Measurements from ENCODE around the gene CCNDBP1.

DNA sequence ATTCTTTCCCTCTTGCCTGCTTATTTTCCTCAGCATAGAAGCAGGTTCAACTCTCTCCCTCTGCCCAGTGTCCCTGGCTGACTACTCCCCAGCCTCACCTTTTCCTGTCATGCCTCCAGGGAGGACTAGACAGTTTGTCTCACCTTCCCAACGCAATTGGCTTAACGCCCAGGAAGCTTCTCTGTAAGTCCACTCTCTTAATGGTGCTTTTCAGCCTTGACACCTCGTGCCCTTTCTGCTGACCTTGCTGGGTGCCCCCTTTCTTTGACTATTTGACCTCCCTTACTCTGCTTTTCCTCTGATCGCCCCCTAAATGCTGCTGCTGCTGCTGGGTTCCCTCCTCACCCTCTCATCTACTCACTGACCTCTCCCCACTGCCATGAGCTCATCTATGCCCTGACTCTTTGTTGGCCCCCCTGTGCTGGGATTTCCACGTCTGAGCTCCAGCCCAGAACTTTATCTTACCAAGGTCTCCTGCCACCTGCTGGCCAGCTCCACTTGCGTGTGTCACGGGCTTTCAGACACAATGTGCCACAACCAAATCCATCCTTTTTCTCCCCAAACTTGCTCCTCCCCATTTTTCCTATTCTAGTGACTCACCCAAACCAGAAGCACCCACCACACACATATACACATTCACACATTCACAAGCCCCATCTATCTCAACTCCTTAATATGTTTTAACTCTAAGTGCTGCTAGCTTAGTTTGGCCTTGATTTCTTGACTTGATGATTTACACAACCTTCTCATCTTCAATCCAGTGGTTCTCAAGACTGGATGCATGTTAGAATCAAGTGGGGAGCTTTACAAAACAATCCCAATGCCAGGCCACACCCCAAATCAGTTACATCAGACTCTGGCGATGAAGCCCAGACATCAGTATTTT, 19.1 kb downstream of the CCNDBP1 start:
- TF ChIP-seq, protein P1, sequence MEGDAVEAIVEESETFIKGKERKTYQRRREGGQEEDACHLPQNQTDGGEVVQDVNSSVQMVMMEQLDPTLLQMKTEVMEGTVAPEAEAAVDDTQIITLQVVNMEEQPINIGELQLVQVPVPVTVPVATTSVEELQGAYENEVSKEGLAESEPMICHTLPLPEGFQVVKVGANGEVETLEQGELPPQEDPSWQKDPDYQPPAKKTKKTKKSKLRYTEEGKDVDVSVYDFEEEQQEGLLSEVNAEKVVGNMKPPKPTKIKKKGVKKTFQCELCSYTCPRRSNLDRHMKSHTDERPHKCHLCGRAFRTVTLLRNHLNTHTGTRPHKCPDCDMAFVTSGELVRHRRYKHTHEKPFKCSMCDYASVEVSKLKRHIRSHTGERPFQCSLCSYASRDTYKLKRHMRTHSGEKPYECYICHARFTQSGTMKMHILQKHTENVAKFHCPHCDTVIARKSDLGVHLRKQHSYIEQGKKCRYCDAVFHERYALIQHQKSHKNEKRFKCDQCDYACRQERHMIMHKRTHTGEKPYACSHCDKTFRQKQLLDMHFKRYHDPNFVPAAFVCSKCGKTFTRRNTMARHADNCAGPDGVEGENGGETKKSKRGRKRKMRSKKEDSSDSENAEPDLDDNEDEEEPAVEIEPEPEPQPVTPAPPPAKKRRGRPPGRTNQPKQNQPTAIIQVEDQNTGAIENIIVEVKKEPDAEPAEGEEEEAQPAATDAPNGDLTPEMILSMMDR (IDR thresholded peaks at IDR 0.05), result peak in 5 of 6 experiments; percentile 25 to 67 (median 55)
- no peak for TF ChIP-seq POLR2A (IDR thresholded peaks at IDR 0.05)
